ENCODE results near the gene ITPR1. TPM values are rescaled to one million over a fixed set of nuclear protein-coding genes. Genes with fewer than 3 reads are reported as not detected.

The ITPR1 gene
- total RNA-seq, 1 donor from 2014 or later, result 81.3 TPM

DNA sequence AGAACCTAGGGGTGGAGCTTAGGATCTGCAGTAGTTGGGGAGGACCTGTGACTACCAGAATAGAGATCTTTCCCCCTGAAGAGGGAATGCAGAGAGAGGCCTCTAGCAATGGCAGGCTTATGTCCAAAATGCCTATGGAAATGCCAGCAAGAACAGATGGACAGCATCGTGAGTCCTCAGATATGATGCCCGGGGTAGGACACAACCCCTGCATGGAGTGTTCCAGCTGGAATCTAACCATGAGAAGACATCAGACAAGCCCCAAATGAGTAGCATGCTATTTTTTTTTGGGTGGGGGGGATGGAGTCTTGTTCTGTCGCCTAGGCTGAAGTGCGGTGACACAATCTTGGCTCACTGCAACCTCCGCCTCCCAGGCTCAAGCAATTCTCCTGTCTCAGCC is 111.5 kb downstream of the ITPR1 start:
- ATAC-seq (no peak), DNase-seq (ENCODE audit: low spot score) (no peak)
- intact Hi-C loops (cut with DNase I), result no loop called here

DNA sequence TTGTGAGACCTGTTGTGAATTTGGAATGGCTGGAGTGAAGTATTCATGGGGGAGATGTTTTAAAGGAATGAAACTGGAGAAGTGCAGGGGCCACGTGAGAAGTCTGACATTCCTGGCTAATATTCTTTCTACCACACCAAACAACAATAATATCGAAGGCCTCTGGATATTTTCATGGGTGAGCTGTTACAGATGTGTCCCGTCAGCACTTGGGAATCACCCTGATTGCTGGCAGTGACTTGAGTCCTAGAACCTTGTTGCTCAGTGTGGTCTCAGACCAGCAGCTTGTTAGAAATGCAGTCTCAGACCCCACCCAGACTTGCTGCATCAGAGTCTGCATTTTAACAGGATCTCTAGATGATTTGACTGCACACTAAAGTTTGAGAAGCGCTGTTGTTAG is 113.8 kb downstream of the ITPR1 start:
- intact Hi-C loops (cut with DNase I), result no loop called here
- ATAC-seq (no peak), DNase-seq (ENCODE audit: low spot score) (no peak)

DNA sequence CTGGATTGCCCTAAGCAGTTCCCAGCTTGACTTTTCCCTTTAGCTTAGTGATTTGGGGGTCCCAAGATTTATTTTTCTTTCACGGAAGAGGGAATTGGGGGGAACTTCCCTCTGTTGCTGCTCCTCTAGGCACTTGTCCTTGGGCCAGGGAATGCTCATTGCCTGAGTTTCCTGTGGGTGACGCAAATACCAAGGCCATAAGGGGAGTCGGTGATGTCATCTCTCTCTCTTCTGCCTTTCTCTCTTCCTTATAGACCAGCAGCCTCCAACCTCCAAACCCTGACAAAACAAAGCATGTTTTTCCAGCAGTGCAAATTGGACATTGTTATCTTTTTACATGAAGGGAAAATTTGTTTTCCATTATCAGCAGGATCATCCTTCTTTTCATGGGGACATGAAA is 120.2 kb downstream of the ITPR1 start:
- ATAC-seq, result no peak
- intact Hi-C loops (cut with DNase I), result no loop called here
- no peak for DNase-seq (ENCODE audit: low spot score)

DNA sequence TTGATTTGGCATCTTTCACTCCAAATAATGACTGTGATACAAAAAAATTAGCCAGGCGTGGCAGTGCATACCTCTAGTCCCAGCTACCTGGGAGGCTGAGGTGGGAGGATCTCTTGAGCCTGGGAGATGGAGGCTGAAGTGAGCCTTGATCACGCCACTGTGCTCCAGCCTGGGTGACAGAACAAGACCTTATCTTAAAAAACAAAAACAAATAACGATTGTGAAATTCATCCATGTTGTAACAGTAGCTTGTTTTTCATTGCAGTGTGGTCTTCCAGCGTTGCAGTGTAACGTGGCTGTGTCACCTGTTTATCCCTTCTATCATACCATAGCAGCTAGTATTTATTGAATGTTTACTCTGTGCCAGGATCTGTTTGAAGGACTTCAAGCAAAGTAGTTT is 120.9 kb downstream of the ITPR1 start:
- DNase-seq (ENCODE audit: low spot score) (no peak), ATAC-seq (no peak)
- intact Hi-C loops (cut with DNase I), result no loop called here

DNA sequence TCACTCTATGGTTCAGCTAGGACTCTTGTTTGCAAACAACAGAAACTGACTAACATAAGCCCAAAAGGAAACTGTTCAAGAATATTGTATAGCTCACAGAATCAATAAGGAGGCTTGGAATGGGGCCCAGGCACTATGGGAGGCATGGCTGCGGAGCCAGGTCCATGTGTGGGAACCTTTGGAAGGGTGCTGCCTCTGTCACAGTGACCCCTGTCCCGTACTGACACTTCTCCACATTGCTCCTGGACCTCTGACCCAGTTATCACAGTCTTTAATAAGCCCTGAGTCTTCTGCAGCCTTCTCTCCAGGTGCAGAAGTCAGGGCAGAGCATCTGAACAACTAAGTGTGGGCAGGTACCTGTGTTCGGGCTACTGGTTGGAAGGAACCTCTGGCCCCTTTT is 121.8 kb downstream of the ITPR1 start:
- ATAC-seq (no peak), DNase-seq (ENCODE audit: low spot score) (no peak)
- intact Hi-C loops (cut with DNase I), result no loop called here

DNA sequence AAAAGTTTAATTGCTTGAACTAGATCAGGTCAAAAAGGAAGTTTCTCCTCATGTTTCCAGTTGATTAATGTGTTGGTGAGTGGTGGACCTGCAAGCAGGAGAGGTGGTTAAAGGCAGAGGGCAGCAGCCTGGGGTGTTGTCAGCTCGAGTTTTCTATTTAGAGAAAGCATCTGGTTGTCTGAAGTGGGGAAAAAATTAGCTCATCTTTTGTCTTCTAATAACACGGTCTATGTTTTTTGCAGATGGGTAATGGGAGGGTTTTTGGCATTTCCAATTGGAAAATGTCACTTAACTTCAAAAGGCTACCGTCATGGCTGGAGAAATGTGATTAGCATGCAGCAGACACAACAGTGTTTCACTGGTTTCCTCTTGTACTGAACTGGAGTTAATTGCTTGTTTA is 122.6 kb downstream of the ITPR1 start:
- intact Hi-C loops (cut with DNase I), result no loop called here
- ATAC-seq, result no peak
- DNase-seq (ENCODE audit: low spot score), result no peak

DNA sequence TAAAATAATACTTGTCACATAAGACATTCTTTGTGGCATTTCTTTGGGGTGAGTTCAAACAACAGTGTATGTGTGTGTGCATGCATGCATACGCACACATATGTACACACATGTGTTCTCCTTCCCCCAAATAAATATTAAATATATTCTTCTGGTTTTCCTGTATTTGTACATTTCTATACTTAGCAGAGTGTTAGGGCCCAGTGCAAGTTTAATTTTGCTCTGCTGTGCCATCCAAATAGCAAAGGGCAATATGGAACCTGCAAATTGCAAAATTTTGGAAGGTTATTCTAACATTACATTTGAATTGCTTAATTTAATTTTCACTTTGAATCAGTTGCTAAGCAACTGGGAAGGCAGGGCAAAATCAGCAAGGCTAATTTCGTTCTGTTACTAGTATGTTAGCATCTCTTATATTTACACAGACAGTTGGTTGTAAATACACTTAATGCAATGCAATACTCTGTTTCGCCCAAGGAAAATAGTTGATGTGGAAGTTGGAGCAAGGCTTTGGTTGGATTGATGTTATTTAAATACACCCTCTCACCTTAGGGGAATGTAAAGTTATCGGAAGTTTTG is 130.4 kb downstream of the ITPR1 start:
- intact Hi-C loops (cut with DNase I), result no loop called here
- ATAC-seq (no peak), DNase-seq (ENCODE audit: low spot score) (no peak)

DNA sequence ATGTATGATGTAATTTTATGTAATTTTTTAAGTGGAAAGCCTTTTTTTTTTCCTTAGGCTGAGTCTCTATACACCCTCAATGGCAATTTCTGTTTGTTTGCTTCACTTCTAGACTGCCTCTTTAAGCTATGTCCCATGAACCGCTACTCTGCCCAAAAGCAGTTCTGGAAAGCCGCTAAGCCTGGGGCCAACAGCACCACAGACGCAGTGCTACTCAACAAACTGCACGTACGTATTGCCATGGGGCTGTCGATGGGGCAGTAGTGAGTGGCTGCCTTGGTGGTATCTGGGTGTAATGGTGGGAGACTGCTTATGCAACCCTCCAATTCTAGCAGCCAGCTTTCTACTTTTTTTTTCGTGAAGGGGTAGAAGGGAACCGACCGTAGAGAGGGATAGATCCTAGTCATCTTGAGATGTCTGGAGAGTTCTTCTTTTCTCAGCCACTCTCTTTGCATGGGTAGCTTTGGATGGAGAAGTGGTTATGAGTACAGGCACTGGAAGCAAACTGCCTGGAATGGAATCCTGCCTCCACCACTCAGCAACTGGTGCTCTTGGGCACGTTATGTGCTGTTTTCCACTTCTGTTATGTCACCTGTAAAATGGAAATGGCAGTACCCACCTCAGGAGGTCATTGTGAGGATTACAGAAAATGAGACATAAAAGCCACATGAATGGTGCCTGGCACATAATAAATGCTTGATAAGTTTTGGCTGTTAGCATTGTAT is 134.7 kb downstream of the ITPR1 start:
- intact Hi-C loops (cut with DNase I), result no loop called here
- ATAC-seq (no peak), DNase-seq (ENCODE audit: low spot score) (no peak)

DNA sequence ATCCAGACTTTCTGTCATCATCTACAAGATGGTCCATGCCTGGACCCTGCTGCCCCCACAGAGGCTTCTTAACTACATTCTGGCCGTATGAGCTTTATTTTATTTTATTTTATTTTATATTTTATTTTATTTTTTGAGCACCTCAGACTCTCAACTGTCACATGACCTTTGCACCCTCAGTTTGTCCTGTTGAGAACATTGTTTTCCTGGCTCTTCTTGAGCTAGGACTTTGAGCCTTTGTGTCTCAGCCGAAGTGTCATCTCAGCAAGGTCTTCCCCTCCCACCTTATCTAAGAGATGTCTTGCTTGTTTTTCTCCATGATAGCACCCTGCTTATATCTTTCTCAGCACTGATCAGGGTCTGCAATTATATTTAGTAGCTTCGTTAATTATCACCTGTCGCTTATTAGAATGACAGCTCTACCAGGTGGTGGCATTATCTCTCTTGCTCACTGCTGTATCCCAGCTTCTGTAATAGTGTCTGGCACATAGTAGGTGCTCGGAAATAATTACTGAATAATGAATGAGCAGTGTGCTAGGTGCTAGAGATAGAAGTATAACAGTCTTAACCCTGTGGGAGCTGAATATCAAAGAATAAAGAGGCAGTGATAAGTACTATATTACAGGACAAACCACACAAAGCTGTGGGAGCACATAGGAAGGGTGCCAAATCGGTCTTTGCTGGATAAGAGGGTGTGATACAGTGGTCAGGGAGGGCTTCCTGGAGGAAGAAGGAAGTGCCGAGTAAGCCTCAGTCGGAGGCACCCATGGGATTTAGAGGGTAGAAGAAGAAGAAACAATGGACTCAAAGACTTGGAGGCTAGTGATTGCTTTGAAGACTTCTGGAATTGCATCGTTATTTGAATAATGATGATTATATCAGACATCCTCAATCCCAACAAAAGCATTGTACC is 136.2 kb downstream of the ITPR1 start:
- DNase-seq (ENCODE audit: low spot score) (no peak), ATAC-seq (no peak)
- intact Hi-C loops (cut with DNase I), result loop anchor here (5.0 kb wide), 1 partner anchor 277 kb away; no protein-coding TSS in a partner anchor

DNA sequence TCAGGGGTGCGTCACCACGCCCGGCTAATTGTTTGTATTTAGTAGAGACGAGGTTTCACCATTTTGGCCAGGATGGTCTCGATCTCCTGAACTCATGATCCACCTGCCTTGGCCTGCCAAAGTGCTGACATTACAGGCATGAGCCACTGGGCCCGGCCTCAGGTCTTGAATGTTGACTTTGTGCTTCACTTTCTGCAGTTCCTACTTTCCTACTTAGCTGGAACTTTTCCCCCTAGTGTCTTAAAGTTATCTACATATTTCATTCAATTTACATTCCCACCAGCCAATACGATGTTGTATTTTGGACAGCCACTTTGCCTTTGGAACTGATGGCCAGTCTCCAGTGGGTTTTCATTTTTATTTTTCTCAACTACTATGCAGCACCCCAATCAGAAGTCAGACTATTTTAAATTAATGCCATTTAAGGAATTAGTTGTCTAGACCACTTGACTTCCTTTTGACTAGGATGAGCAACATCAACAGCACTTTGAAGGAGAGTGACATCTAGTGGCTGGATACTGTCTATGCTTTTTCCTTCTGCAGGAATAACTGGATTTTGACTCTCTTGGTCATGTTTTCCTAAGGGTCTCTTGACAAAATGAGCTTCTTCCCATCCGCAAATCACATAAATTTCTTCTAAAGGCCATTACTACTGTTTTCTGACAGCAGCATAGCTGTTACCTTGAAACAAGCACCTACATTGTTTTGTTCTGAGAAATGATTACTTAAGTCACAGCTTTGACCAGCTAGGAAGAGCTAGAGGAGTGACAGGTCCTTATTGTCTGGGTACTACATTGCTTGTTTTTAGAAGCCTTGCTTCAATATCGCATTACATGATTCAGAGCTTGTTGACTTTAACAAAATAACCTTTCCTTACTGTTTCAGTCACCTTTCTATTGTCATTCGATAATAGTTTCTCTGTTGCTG is 140.2 kb downstream of the ITPR1 start:
- no peak for DNase-seq (ENCODE audit: low spot score)
- peak; percentile 56 for ATAC-seq
- intact Hi-C loops (cut with DNase I), result loop anchor here (5.0 kb wide), 1 partner anchor 281 kb away; no protein-coding TSS in a partner anchor

DNA sequence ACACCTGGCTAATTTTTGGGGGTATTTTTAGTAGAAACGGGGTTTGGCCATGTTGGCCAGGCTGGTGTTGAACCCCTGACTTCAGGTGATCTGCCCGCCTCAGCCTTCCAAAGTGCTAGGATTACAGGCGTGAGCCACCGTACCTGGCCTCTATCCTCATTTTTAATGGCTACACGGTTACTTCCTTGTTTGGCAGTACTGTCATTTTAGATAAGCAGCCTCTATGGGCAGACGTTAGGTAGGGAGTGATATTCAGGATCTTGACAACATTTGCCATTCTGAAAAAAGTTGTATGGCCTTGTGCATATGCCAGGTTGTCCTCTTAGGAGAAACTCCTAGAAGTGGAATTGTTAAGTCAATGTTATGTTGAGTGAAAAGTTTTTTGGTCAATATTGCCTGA is 141.7 kb downstream of the ITPR1 start:
- intact Hi-C loops (cut with DNase I), result loop anchor here (5.0 kb wide), 1 partner anchor 283 kb away; no protein-coding TSS in a partner anchor
- ATAC-seq (no peak), DNase-seq (ENCODE audit: low spot score) (no peak)

DNA sequence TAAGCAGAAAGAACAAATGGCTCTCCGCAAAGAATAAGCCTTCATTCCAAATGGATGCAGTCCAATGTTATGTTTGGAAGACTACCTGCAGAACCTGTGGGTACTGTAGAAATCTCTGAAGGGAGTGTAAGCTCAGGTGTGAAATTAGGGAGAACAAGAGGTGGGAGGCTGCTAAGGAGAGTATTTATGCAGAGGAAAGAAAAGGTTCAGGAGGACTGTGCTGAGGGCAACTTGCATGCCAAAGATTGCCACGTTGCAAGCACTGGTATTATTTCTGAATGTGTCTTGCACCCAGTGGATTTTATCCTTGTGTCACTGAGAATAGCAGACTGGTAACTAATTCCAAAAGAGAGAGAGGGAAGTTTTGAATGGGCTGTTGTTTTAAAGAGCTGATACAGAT is 144.1 kb downstream of the ITPR1 start:
- intact Hi-C loops (cut with DNase I), result no loop called here
- DNase-seq (ENCODE audit: low spot score) (no peak), ATAC-seq (no peak)

DNA sequence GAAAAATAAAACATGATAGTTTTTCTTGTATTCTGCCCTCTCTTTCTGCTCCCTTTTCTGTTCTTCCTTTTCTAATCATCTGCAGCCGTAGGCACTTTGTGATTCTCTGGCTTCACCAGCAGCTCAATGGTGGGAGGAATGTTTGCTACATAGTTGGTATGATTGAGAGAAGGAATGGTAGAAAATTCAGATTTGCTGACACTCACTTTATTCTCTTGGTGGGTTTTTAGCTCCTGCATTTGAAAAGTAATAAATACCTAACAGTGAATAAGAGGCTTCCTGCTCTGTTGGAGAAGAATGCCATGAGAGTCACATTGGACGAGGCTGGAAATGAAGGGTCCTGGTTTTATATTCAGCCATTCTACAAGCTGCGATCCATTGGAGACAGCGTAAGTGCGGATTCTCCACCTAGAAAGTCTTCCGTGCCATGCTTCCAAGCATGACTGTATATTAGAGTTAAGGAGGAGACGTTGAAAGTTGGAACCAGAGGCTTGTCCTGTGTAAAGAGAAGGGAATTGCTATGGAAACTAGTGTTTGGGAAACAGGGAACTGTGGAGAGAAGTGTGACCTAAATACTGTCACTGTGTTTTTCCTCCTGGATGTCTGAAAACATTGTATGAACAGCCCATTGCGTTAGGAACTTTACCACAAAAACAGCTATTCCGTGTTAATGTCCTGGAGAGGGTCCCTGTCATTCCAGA is 148.9 kb downstream of the ITPR1 start:
- intact Hi-C loops (cut with DNase I), result no loop called here
- DNase-seq (ENCODE audit: low spot score) (no peak), ATAC-seq (no peak)

DNA sequence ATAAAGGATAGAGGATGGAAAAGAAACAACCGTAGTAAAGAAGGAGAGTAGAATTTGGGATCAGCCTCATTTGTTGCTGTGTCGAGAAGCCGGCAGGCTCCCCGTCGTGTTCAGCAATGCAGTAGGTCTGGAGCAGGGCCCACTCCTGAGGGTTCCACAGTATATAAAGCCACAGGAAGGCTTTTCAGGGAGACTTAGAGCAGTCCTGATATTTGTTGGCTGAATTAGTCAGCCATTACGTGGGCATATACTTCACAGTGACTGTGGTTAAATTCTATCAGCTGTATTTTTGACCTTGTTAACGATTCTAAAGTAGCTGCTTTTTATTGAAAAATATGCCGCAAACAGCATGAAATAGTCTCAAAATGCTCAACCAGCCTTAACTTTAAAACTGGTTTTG is 149.5 kb downstream of the ITPR1 start:
- no peak for DNase-seq (ENCODE audit: low spot score)
- intact Hi-C loops (cut with DNase I), result no loop called here
- no peak for ATAC-seq

DNA sequence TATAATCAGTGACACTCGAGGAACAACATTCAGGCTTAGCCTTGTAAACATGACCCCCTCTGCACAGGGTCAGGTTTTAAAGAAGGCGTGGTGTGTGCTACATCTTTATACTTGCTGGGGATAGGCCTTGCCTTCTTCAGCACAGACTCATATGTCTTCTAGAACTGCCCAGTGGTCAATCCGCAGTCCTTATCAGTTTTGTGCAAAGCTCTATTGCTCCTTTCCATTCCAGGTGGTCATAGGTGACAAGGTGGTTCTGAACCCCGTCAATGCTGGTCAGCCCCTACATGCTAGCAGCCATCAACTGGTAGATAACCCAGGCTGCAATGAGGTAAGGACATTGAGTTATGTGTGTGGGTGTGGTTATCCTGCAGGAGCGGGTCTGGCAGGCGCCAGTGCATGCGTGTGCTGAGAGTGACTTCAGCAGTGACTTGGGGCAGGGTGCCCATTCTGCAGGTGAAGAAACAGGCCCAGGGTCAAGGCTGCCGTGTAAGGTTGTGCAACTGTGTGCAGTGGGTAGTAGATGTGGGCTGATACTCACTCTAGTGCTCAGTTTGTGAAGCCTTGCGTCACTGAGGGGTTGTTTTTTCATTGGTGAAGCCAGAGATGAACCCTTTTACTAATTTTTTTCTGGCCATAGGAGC is 150.9 kb downstream of the ITPR1 start:
- ATAC-seq, result no peak
- intact Hi-C loops (cut with DNase I), result no loop called here
- no peak for DNase-seq (ENCODE audit: low spot score)

DNA sequence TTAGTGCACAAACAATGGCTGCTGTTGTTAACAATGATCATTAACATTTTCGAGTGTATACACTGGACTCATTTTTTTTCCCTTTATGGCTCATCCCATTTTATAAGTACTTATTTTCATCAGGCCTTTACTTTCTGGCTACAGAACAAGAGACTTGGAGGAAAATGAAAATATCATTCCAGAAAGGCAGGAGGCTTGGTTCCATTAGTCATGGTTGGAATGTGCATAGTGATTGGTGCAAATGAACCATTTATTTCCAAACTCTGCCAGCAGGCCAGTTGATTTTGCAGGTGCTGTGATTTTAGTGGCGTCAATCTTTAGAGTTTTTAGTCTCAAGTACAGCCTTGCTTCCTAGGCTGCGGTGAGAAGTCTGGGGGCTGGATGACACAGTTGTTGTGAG is 151.8 kb downstream of the ITPR1 start:
- ATAC-seq, result no peak
- intact Hi-C loops (cut with DNase I), result no loop called here
- DNase-seq (ENCODE audit: low spot score), result no peak

DNA sequence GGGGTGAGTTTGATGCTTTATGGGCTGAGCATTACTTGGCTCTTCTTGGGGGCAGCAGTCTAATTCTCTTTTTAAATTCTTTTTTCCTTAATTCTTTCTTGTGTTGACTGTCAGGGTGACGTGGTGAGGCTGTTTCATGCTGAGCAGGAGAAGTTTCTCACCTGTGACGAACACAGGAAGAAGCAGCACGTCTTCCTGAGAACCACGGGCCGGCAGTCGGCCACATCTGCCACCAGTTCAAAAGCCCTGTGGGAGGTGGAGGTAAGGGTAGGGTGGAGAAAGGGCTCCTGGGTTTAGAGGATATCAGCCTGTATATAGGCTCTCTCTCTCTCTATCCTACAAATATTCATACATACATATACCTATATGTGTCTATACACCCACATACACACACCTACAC is 152.3 kb downstream of the ITPR1 start:
- no peak for DNase-seq (ENCODE audit: low spot score)
- intact Hi-C loops (cut with DNase I), result no loop called here
- no peak for ATAC-seq

DNA sequence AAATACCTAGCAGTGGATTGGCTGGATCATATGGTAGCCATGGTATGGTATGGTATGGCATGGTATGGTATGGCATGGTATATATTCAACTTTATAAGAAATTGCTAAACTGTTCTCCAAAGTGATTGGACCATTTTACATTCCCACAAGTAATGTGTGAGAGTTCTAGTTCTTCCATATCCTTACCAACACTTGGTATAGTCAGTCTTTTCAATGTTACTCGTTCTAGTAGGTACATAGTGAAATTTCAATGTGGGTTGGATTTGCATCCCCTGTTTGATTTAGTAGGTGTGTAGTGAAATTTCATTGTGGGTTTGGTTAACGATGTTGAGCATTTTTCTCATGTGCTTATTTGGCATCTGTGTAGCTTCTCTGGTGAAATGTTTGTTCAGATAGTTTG is 154.3 kb downstream of the ITPR1 start:
- DNase-seq (ENCODE audit: low spot score) (no peak), ATAC-seq (no peak)
- intact Hi-C loops (cut with DNase I), result no loop called here
